GM13976 (cell line): ENCODE measurements around the gene NOS1AP.

Experiments used
- DNase-seq: peaks from one replicate; pipeline ENCODE4 v3.0.0; 2012; ENCODE audit warnings: low spot score
- in situ Hi-C: fragments of 300-500 bp; cut with MboI; formaldehyde crosslinking; loops from one replicate; pipeline ENCODE4 v1.12.0; 2022; ENCODE audit warnings: low sequenced_read_pairs, mixed read lengths, inconsistent platforms; ENCODE audit not compliant: unreplicated experiment
- TF ChIP-seq, protein P1 (sequence below): IDR thresholded peaks from 2 replicates; pipeline ENCODE4 v1.5.1; 2012; ENCODE audit warnings: borderline replicate concordance, mild to moderate bottlenecking; ENCODE audit not compliant: insufficient read depth; ENCODE audit errors: extremely low read depth, missing control alignments, control extremely low read depth

NOS1AP gene

DNA sequence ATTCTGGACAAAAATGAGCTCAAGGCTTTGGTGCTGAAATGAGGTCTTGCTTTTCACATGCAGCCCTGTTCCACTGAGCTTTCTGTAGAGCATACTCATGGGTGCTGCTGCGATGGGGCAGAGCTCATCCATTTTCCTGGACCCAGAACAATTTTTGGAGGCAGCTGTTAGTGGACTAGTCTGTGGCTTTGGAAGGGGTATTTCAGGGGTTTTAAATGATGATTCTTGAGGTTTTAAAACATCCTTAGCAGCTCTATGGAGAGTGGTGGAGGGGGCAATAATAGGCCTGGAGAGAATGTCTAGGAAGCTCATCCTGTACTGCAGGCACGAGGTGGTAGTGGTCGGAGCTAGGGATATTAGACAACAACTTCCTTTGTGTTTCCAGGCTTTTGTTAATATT lies 16.5 kb downstream of the NOS1AP start:
- no peak for DNase-seq
- TF ChIP-seq, protein P1, sequence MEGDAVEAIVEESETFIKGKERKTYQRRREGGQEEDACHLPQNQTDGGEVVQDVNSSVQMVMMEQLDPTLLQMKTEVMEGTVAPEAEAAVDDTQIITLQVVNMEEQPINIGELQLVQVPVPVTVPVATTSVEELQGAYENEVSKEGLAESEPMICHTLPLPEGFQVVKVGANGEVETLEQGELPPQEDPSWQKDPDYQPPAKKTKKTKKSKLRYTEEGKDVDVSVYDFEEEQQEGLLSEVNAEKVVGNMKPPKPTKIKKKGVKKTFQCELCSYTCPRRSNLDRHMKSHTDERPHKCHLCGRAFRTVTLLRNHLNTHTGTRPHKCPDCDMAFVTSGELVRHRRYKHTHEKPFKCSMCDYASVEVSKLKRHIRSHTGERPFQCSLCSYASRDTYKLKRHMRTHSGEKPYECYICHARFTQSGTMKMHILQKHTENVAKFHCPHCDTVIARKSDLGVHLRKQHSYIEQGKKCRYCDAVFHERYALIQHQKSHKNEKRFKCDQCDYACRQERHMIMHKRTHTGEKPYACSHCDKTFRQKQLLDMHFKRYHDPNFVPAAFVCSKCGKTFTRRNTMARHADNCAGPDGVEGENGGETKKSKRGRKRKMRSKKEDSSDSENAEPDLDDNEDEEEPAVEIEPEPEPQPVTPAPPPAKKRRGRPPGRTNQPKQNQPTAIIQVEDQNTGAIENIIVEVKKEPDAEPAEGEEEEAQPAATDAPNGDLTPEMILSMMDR, result no peak
- in situ Hi-C loops, result no loop called here

DNA sequence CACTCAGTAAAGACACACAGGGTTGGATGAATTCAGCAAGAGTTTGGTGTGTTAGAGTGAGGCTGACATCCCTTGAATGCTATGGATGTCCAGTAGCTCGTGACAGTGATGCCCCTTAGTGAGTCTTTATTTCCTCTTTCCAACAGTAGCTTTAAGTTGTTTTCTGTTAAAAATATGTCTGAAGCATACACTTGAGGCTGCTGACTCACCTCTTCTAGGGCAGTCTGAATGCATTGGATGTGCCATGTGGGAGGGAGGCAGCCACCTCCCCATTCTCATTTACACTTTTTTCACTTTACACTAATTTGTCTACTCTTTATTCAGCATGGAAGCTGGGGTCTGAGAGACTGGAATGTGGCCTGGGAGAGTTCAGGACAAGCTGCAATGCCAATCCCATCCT lies 17.6 kb downstream of the NOS1AP start:
- TF ChIP-seq, protein P1, result no peak
- DNase-seq, result no peak
- in situ Hi-C loops, result no loop called here

DNA sequence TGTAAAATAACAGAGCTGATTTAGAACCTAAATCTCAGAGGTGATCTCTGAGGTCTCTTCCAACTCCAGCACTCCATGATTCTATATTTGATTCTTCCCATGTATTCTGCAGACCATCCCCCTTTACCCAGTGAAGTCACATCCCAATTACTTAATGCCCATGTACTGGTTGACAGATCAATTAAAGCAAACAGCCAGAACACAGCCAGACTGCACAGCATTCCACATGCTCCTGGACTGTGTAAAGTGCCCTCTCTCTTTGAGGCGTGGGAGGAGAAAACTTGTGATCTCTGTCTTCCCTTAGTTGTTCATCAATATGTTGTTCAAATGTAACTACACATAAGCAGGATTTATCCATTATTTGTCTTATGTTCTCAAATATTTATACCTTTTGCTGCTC lies 18.1 kb downstream of the NOS1AP start:
- TF ChIP-seq, protein P1, result no peak
- in situ Hi-C loops, result no loop called here
- no peak for DNase-seq

- DNase-seq, result no peak
- in situ Hi-C loops, result no loop called here
- TF ChIP-seq, protein P1, result no peak
Measured at GRCh38 chr1:162088281-162088969, 18.9 kb downstream of the NOS1AP start.

GRCh38 chr1:162089748-162090147 lies 20.3 kb downstream of the NOS1AP start:
- in situ Hi-C loops, result no loop called here
- TF ChIP-seq, protein P1, result no peak
- DNase-seq, result no peak

GRCh38 chr1:162090378-162090777 lies 20.9 kb downstream of the NOS1AP start:
- no peak for DNase-seq
- TF ChIP-seq, protein P1, result no peak
- in situ Hi-C loops, result no loop called here
